ENCODE measurements around the gene CREB3L2.

CREB3L2 gene

GRCh38 chr7:137870684-137871083 lies 131.2 kb downstream of the CREB3L2 start:
- no peak for DNase-seq (ENCODE audit: low read depth)

- DNase-seq (ENCODE audit: low read depth), result no peak
Observed at GRCh38 chr7:137870078-137870477, 131.8 kb downstream of the CREB3L2 start.

GRCh38 chr7:137869260-137869659 lies 132.6 kb downstream of the CREB3L2 start:
- DNase-seq (ENCODE audit: low read depth), result no peak

GRCh38 chr7:137867289-137867688 lies 134.6 kb downstream of the CREB3L2 start:
- DNase-seq (ENCODE audit: low read depth), result no peak

GRCh38 chr7:137865764-137866163 lies 136.1 kb downstream of the CREB3L2 start:
- DNase-seq (ENCODE audit: low read depth), result no peak

- DNase-seq (ENCODE audit: low read depth), result no peak
Observed at GRCh38 chr7:137862964-137863363, 138.9 kb downstream of the CREB3L2 start.

- no peak for DNase-seq (ENCODE audit: low read depth)
Observed at GRCh38 chr7:137862358-137862757, 139.5 kb downstream of the CREB3L2 start.

GRCh38 chr7:137860542-137860941 lies 141.3 kb downstream of the CREB3L2 start:
- no peak for DNase-seq (ENCODE audit: low read depth)

- DNase-seq (ENCODE audit: low read depth), result no peak
Observed at GRCh38 chr7:137853053-137853452, 148.8 kb downstream of the CREB3L2 start.

GRCh38 chr7:137852108-137852507 lies 149.8 kb downstream of the CREB3L2 start:
- DNase-seq (ENCODE audit: low read depth), result no peak

GRCh38 chr7:137850972-137851945 lies 150.6 kb downstream of the CREB3L2 start:
- DNase-seq (ENCODE audit: low read depth), result no peak

GRCh38 chr7:137850571-137850970 lies 151.3 kb downstream of the CREB3L2 start:
- DNase-seq (ENCODE audit: low read depth), result no peak

- DNase-seq (ENCODE audit: low read depth), result no peak
Observed at GRCh38 chr7:137848095-137848494, 153.8 kb downstream of the CREB3L2 start.

GRCh38 chr7:137847568-137848050 lies 154.3 kb downstream of the CREB3L2 start:
- DNase-seq (ENCODE audit: low read depth), result no peak

GRCh38 chr7:137846827-137847567 lies 154.9 kb downstream of the CREB3L2 start, which contains the start of gene DGKI:
DGKI (minus strand) TSS chr7:137846974.
- DNase-seq (ENCODE audit: low read depth), result no peak

GRCh38 chr7:137846549-137846826 lies 155.4 kb downstream of the CREB3L2 start:
- no peak for DNase-seq (ENCODE audit: low read depth)

GRCh38 chr7:137844677-137845425 lies 157.0 kb downstream of the CREB3L2 start:
- DNase-seq (ENCODE audit: low read depth), result no peak

GRCh38 chr7:137839903-137840779 lies 161.7 kb downstream of the CREB3L2 start:
- DNase-seq (ENCODE audit: low read depth), result no peak

GRCh38 chr7:137838706-137839315 lies 163.1 kb downstream of the CREB3L2 start:
- DNase-seq (ENCODE audit: low read depth), result no peak

- DNase-seq (ENCODE audit: low read depth), result no peak
Observed at GRCh38 chr7:137836541-137836940, 165.3 kb downstream of the CREB3L2 start.

GRCh38 chr7:137836113-137836509 lies 165.8 kb downstream of the CREB3L2 start:
- no peak for DNase-seq (ENCODE audit: low read depth)
